EL (cell line): Measurements from ENCODE around the gene BEX4.

Experiments
- DNase-seq: peaks from one replicate; pipeline ENCODE4 v3.0.0-alpha.2; 2016

Gene BEX4

DNA sequence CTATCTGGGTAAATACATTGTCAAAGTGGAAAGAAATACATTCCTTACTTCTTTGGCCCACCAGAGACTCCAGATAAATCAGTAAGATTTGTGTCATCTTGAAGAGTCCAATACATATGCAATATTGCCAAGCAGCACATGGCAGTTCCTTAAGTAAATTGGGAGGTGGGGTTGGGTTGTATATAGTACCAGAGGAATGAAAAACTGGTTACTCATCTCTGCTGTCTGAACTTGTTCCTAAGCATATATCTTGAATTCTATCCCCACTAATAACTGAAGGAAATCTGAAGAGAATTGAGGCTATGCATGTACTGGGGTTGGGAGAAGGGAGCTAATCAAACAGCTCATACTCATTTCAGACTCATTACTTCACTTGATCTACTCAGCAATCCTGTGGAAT, 25.2 kb downstream of the BEX4 start:
- no peak for DNase-seq

GRCh38 chrX:103248553-103248952, 33.6 kb downstream of the BEX4 start:
- DNase-seq, result peak; percentile 16

GRCh38 chrX:103249805-103250204, 34.9 kb downstream of the BEX4 start:
- no peak for DNase-seq

GRCh38 chrX:103250977-103251376, 36.1 kb downstream of the BEX4 start:
- DNase-seq, result no peak

- DNase-seq, result peak; percentile 4
These were observed 38.7 kb downstream of the BEX4 start for GRCh38 chrX:103253608-103254007.

DNA sequence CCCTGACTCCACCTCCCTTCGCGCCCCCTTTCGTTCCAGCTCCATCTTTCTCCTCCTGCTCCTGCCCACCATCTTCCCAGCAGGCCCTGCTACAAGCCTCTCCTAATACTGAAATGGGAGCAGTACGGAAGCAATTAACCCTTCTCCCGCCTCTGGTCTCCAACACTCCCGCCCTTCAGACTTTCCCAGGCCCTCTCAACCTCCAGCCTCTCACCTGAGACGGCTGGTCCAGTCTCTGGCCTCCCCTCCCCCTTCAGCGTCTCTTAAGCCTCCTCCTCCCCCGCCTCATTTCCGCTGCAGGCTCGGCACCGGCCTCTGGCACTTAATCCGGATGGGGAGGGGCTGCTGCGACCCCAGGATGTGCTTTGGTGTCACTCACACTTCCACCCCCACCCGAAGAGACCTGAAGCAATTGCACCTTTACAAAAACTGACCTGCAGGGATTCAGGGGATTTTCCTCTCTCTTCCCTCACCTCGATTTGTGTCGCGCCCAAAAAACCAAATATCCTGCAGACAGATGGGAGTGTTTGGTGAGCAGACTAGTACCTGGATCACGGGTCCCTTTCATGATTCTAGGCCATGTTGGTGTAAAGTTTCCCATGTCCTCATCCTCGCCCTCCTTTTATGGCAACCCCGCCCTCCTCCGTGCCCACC, 39.4 kb downstream of the BEX4 start:
- peak; percentile 35 for DNase-seq

DNA sequence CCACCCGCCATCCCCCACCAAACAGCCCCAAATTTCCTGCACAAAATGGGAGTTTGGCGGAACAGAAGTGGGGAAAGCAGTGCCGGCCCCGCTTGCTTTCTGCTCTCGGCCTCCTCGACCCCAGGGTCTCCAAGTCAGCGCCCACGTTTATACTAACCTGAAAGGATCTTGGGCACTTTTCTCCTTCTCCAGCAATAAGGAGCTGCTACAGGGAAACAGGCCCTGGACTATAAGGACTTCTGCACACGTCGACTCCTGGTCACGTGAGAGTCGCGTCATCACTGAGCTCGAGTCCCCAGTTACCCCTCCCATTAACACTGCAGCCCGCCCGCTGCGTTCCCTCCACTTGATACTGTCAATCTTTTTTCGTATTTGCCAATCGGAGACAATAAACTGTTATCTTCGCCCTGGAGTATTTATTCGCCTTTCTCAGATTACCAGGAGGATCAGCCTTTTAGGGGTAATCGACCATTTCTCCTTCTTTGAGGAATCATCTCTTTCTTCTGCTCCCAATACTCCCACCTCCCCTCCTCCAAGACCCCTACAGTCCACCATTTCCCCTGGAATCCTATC, 40.1 kb downstream of the BEX4 start, which contains the start of gene TCEAL8:
Gene TCEAL8, minus strand, starts transcription at position 235 of the 573 bp plus-strand sequence. CDS start 1,176 bp downstream, outside the sequence.
- peak; percentile 77 for DNase-seq

- no peak for DNase-seq
These were observed 41.7 kb downstream of the BEX4 start for GRCh38 chrX:103256651-103257050.

DNA sequence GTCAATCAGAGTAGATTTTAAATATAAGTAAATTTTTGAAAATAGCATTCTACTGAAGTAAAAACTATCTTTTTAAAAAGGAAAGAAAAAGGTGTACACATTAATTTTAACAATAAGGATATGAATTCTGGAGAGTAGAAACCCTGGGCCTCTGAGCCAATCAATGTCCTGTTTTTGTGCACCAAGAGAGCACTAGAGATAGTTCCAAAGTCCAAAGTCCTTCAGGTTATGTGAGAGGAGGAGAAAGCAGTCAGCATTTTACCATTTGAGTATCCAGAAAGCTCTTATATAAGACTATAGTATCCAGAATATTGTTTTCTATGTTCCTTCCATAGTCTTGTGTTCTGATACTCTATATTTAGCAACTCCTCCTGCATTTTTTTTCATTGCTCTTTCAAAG, 43.4 kb downstream of the BEX4 start:
- no peak for DNase-seq
